Activated CD8-positive, alpha-beta memory T cell treated with anti-CD3 and anti-CD28 coated beads, Interleukin-2, amount 50 U/mL, for 24 hours (primary cell): ENCODE results near the gene MECP2.
"Not testable (repeated sequence)": the region's sequence is repeated elsewhere in the genome, so short reads cannot be mapped to it uniquely, and the experiment has no call there.

Experiments used
- DNase-seq: peaks from one replicate; pipeline ENCODE4 v3.0.0-alpha.2; 2020; ENCODE audit errors: extremely low read depth

Gene MECP2

DNA sequence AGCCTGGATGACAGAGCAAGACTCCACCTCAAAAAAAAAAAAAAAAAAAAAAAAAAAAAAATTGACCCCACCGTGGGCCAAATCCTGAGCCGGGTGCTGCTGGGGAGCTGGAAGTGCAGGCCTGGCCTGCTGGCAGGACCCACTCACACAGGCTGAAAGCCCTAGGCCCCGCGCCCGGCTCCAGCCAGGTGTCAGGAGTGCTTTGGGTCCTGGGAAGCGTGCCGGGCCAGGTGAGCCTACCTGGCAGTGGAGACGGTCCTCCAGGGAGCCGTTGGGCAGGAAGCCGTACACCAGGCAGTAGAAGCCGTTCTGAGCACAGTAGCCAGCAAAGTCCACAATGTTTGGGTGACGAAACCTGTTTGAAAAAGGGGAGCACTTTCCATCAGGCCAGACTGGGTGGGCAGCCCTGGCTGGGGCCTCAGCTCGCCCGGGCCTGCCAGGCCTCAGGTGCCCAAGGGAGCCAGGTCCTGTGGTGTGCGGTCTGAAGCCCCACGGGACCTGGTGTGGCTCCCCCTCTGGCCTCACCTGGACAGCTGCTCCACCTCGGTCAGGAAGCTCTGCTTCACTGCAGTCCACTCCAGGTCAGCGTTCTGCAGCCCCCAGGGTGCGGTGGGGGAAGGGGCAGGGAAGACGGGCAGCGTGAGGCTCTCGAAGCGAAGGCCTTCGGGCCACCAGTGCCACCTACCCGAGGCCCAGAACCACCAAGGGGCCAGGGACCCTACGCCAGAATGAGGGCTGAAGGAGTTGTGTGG, 79.6 kb downstream of the MECP2 start:
- no peak for DNase-seq

DNA sequence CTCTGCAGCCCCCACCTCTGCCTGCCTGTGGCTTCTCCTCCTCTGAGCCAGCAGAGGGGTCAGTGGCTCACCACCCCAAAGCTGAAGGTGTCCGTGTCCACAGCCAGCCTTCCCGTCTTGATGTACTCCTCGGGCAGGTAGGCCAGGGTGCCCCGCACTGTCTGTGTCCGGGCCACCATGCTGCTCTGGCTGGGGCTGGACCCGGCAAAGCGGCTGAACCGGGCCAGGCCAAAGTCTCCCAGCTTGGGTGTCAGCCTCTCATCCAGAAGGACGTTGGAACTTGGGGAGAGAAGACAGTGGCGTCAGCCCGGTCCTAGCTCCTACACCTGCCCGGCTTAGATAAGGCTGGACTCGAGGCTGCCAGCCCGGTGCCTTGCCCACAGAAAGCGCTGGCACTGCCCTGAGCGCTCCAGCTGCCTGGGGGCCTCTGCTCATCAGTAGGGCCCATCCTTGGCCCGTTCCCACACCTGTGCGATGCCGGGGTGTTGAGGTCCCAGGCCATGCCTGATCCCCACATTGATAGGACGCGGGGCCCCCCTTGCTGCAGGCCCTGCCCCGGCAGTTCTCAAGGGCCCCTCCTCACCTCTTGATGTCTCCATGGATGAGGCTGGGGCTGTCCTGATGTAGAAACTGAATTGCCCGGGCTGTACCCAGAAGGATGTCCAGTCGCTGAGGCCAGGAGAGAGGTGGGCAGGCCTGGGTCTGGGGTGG, 81.0 kb downstream of the MECP2 start:
- no peak for DNase-seq

DNA sequence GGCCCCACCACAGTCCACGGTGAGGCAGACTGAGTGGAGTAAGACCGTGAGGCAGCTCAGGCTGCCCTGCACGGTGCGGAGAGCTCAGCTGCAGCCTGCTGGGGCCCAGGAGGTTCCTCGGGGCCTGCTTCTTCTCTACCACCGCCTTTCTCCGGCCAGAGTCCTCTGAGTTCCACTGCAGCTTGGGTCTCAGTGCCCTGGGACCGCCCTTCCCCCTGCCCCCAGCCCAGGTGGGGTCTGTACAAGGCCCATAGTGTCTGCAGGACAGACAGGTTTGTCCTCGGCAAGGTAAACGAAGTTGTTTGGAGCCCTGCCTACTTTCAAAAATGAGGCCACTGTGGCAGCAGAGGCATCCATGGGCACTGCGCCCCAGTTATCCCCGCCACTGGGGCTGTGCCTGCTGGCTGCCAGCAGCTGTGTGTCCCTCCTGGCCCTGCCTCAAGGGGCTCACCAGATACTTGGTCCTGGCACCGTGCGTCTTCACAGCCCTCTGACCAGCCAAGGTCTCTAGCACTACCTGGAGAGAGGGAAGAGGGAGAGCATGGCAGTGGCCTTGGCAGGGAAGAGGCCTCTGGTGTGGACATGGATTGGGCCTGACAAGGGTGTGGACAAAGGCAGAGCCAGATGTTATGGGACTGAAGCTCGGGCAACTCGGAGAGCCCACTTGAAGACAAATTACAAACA, 81.8 kb downstream of the MECP2 start:
- DNase-seq, result no peak

DNA sequence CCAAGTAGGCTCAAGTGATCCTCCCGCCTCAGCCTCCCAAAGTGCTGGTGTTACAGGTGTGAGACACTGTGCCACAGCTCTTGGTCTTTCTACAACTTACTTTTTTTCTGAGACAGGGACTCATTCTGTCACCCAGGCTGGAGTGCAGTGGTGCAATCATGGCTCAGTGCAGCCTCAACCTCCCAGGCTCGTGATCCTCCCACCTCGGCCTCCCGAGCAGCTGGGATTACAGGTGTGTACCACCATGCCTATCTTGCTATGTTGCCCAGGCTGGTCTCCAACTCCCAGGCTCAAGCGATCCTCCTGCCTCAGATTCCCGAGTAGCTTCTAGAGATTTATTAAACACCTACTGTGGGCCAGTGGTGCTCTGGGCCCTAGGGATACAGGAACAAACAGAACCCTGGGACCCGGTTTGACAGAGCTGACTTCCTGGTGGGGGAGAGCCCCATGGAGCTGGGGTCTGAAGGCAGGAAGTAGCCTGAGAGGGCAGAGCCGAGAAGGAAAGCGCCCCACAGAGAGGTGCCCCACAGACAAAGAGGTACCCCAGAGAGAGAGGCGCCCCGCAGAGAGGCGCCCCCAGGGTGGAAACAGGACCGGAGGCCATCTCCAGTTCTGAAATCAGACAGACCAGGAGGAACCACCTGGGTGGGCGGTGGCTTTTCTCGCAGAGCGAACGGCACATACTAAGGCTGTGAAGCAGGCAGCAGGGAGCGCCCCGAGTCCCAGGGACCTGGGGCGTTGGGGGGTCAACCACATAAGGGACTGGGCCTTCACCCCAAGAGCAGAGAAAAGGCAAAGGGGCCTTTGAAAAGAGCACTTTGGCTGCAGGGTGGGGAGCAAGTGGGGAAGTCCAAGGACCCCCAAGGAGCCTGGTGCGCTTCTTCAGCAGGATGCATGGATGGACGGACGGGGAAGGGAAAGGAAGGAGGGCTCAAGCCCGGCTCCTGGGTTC, 82.8 kb downstream of the MECP2 start:
- DNase-seq, result no peak

DNA sequence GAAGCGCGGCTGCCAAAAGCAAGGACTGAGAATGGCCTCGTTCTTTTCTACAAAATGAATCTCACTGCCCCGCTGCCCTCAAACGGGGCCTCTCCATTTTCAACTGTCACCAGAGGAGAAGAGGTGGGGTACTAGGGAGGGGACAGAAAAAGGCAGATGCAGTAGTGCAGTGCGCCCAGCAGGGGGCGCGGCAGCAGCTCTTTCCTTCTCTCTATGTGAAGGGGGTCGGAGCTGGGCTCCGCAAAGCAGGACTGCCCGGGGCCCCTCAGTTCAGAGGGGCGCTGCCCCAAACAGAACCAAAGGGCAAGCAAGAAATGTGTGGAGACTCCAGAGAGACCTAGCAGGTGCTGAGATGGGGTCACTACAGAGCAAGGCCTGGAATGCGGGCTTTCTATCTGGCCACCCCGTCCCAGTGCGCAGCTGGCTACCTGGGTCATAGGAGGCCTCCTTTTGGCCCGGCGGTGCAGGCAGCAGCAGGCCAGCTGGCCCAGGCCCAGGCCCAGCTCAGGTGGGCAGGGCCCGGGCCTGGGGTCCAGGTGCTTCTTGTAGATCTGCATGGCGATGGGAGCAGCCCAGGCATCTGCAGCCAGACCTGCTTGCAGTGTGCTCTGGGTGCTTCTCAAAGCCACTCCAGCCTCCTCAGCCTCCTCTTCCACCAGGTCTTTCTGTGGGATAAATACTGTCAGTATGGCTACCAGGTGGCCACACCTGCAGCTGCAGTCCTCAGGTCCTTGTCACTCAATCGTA, 83.7 kb downstream of the MECP2 start:
- no peak for DNase-seq

DNA sequence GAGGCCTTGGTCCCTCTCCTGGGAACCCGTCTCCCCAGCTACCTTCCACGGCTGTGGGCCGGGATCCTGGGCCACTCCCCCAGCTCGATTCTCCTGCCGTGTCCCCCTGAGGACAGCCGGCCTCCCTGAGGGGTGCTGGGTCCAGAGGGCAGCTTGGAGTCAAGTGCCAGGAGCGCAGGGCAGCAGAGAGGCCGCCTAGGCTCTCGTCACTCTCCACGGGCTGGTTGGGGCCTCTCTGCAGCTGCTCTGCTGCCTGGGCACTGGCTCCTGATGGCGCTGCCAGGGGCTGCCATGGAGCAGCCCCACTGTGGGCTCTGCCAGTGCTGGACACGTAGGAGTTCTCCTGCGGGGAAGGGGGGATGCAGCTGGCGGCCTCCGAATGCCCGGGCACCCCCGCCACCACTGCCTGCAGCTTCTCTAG, 84.5 kb downstream of the MECP2 start:
- DNase-seq, result no peak

DNA sequence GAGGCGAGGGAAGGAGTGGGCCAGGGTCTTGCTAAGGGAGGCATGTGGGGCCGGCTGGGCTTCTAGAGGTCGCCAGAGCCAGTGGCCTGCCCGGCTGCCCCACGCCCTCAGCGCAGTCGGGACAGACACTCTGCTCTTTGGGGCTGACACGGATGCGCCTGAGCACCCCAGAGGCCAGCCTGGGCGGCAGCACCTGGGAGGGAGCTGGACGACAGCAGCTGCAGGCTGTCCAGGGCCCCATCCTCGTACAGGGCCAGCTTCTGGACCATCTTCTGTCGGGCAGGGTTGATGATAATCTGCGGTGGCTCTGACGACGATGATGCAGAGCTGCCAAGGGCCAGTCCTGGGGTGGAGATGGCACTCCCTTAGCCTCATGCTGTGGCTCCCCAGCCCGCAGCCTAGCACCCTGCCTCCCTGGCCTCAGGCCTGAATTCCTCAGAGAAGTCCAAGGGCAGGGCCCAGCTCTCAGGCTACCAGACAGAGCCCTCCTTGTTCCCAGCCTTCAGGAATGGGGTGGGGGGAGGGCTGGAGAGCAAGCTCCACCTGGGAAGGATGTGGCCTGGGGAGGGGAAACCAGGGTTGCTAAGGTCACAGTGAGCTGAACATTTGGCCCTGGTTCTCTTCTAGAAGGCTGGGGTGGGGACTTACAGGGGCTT, 85.1 kb downstream of the MECP2 start:
- no peak for DNase-seq

DNA sequence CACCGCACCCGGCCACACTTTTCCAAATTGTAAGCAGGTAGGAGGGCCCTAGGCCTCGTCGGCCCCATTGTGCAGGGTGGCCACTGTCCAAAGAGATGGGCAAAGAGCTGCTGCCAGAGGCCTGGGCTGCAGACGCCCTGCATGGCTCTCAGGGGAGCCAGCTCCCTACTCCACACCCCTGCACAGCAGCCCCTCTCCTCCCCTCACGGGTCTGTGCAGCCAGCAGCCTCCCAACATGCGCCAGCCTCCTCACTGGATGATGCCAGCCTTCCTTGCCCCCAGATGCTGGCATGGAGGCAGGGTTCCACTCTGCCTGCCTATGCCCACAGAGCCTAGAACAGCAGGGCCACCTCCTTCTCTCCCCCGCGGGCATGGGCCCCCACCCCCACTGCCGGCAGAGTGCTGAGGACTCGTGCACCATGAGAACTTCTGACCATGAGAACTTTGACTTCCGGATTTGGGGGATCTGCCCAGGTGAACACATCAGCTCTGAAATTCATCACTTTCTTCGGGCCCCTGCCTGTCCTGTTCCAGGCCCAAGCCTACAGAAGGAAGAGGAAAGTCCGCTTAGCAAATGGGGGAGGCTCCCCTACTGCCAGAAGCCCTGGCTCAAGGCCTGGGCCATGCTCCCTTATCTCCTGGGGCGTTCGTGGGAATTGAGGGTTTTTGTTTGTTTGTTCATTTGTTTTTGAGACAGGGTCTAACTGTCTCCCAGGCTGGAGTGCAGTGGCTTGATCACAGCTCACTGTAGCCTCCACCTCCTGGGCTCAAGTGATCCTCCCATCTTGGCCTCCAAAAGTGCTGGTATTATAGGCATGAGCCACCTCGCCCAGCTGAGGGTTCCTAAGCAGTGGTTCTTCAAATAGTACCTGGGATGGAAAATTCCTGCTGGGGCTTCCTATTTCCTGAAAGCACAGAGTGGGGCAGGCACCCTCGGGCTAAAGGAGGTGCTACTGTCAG, 85.9 kb downstream of the MECP2 start:
- DNase-seq, result no peak

DNA sequence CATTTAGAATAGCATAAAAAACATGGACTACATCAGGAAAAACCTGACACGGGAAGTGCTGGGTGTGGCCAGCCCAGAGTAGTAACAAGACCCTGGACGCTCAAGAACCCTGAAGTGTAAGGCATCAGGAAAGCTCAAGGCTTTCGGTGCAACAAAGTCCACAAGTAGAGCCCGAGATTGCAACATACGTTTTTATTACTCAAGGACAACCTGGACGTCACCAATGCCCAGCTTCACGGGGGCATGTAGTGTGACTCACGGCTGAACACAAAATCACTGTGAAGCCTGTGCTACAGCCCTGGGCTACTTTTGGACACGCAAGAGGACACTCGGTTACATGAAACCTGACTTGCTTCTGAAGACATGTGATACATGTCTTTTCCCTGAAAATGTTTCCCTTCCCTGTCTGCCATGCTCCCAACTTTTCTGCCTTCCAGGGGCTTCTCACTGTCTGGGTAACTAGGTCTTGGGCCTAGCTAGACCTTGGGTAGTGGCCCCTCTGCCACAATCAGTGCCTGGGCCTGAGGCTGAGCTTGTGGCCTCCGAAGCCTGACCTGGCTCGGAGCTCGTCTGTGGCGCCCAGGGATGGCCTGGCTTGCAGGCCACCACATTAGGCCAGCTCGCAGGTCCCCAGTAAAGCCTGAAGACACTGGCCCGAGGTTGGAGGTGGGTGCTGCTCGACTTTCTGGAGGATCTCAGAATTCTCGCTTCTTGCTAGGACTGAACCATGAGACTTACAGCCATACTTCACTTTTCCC, 87.0 kb downstream of the MECP2 start:
- no peak for DNase-seq

DNA sequence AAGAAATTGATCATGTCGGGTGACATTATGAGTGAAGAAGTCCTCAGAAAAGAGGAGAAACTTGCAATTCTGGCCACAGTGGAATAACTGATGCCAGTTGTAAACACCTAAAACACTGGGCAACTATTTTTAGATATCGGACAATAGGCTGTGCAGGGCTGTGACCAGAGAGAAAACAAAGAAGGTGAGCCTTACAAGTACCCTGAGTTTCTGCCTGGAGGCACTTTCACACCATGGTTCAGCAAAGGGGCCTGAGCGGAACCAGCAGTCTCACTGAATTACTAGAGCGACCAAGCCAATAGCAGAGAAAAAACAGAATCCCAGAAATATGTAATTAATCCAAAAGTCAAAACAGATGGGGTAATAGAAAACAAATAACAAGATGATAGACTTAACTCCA, 89.0 kb downstream of the MECP2 start:
- no peak for DNase-seq

DNA sequence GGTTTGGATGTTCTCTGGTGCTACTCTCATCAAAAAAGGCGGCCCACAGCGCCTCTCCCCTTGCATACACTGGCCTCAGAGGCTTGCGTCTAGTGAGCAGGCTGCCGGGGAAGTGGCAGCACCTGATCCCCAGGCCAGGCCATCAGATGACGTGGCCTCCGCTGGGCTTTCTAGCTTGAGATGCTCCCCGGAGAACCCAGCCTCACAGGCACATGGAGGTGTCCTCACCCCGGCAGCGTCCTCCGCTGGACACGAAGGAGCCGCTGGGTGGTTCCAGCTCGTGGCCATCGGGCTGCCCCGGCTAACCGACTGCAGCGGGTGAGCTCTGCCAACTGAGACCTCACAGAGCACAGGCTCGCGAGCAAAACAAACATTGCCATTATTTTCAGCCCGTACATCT, 90.6 kb downstream of the MECP2 start:
- no peak for DNase-seq

DNA sequence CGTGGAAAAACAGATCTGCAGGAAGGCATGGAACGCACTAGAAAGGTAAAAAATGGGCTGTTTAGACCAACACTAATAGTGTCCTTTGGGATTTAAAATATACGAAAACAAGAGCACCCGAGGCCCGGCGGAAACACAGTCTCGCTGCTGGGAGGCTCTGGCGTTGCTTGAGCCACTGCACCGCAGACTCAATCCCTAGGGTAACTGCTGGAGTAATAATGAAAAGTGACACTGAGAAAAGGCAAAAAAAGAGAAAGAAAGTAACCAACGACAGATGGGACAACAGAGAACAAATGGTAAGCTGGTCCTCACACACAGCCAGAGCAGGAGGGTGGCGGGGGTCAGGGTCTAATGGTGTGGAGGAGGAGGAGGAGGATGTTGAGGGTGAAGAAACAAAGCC, 93.2 kb downstream of the MECP2 start:
- no peak for DNase-seq

DNA sequence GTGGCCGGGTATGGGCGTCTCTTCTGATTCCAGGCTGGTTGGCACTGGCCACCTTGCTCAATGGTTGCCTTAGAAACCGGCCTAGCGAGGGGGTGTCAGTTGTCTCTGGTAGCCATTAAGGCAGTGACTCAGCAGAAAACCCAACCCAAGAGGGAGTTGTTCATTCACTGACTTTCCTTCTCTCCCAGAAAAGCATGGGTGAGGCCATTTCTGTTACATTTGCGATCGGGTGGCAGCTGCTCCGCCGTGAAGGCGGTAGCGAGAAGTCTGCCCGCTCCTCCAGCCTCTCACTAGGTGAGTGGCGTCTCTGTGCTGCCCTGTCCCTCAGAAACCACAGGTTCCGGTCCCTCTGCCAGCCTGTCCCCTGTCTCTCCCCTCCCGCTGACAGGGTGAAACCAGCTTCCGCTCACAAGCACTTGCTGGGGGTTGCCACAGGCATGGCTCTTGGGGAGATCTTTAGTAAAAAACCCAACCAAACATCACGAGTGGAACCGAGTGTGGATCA, 95.2 kb downstream of the MECP2 start:
- no peak for DNase-seq

DNA sequence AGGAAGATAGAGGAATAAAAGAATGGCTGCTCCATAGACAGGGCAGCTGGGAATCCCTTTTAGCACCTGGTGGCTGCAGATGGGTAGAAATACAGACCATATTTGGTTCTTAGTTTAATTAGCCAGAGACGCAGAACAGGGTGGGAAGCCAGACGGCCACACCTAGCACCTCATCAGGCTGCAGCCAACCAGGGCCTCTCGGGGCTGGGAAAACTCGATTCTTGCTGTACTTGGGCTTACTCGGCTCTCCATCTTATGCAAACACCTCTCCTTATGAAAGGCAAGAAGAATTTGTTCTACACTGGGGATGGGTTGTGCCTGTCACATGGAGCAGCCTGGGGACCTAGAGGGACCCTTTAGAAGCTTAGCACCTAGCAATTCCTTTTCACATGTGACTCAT, 97.5 kb downstream of the MECP2 start:
- DNase-seq, result no peak

DNA sequence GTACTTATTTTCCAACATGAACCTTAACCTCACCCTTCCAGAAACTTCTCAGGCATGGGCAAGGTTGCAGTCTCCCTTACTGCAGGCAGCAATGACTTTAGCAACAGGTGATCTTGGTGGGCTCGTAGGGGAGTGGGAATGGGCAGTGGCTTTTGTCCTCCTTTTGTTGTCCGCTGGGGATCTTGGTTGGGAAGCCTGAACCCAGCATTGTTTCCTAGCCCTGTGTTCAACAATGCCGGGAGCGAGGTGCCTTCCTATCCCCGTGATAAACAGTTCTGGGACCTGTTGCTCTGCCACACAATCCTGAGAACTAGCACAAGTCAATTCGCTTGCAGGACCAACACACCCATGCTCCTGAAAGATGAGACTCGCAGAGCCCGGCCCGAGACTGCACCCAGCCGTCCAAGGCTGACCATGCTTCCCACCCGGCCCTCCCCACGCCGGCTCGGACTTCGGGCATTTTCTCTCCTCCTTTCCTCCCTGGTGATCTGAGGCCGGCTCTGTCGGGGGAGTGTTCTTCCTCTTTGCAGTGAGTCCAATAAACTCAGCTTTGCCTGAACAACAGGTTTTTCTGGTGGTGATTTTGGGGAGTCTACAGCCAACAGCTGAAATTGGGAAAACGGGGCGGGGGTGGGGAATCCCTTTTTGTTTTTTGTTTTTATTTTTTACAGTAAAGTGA, 98.0 kb downstream of the MECP2 start:
- no peak for DNase-seq

DNA sequence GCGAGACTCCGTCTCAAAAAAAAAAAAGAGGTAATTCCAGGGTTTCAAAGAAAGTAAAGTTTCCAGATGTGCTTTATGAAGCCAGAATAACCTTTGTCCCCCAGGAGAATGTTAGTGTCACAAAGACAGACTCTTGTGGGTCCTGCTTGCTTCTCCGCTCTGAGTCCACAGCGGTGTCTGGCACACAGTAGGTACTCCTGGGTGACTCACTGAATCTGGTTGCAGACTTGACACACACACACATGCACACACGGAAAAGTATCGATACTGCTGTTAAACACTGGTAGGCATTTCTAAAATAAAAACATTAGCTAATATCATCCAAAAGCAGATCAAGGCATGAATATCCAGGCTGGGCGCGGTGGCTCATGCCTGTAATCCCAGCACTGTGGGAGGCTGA, 102.0 kb downstream of the MECP2 start:
- no peak for DNase-seq

DNA sequence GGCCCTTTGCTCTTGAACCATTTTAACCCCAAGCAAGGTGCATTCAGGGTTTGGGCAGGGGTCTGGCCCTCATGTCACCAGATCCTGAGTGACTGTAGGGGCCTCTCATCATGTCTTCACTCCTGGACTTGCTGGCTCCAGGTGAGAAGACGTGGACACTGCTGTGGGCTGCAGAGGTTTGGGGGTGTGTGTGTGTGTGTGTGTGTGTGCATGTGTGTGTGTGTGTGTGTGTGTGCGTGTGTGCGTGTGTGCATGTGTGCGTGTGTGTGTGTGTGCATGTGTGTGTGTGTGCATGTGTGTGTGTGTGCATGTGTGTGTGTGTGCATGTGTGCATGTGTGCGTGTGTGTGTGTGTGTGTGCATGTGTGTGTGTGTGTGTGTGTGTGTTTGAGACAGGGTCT, 103.1 kb downstream of the MECP2 start:
- not testable (repeated sequence) for DNase-seq

DNA sequence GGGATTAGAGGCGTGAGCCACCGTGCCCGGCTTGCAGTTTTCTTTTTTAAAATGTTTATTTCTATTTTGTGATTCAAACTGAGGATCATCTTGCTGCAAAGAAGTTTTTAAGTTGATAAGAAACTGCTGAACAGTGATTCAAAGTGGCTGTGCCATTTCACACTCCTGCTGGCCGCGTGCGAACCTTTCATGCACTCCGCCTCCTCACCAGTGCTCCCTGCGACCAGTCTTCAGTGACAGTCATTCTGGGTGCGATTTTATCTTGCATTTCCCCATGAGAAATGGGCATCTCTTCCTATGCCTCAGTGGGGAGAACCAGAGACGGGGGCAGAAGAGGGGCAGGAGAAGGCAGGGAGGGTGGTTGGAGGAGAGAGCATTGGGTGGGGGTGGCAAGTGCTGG, 103.5 kb downstream of the MECP2 start:
- no peak for DNase-seq
